Embryonic facial prominence (tissue), 1 donor: ENCODE results near the gene PTS.
A peak's percentile ranks its signal among the peaks of the same experiment; 100 is the strongest.

Experiments used
- DNase-seq: peaks from one replicate; pipeline ENCODE4 v3.0.0-alpha.2; 2016; ENCODE audit errors: extremely low spot score

Gene PTS

DNA sequence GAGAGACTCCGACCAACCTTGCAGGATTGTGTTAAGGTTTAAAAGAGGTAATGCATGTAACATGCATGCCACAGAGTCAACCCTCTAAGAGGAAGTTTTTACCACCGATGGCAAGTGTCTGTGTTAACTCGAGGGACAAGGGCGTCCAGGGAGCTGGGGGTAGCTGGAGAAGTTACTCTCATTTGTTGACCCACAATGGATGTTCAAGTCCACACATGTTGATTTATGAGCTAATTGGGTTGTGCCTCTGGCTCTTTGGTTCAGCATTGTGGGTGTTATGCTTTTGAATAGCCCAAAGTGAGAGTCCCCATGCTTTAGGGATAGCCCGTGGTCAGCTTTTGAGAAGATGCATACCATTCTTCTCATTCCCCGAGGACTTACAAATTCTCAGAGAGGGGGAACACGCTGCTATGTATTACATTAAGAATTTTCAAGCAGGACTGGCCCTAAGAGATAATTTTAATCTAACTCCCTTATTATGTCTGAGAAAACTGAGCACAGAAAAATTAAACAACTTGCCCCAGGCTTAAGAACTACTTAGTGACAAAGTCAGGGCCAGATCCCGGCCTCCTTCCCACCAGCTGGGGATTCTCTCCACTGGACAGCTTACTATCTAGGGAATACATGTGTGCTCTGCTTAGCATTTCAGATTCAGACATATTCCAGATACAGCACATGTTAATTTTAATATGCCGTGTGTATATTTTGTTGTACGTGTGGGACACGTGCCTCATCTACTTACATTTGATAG, 39.6 kb downstream of the PTS start:
- DNase-seq, result no peak

DNA sequence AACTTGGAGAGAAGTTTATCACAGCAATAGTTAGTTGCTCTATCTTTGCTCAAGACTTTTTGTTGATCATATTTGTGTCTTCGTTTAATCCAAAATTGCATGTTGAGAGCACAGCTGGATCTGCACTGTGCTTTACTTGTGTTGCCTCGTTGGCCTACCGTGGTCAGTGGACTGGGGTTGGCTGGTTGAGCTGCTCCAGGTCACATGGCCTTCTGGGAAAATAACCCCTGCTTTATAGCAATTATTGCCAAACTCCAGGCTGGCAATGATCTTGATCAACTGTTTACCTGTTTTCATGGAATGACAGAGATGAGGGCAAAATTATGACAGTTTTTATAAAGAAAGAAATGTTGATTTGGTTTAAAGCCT, 40.2 kb downstream of the PTS start:
- DNase-seq, result no peak

- no peak for DNase-seq
These were observed 41.0 kb downstream of the PTS start for GRCh38 chr11:112267188-112267591.

- no peak for DNase-seq
These were observed 42.2 kb downstream of the PTS start for GRCh38 chr11:112268406-112268805.

- DNase-seq, result no peak
These were observed 42.9 kb downstream of the PTS start for GRCh38 chr11:112269139-112269538.

DNA sequence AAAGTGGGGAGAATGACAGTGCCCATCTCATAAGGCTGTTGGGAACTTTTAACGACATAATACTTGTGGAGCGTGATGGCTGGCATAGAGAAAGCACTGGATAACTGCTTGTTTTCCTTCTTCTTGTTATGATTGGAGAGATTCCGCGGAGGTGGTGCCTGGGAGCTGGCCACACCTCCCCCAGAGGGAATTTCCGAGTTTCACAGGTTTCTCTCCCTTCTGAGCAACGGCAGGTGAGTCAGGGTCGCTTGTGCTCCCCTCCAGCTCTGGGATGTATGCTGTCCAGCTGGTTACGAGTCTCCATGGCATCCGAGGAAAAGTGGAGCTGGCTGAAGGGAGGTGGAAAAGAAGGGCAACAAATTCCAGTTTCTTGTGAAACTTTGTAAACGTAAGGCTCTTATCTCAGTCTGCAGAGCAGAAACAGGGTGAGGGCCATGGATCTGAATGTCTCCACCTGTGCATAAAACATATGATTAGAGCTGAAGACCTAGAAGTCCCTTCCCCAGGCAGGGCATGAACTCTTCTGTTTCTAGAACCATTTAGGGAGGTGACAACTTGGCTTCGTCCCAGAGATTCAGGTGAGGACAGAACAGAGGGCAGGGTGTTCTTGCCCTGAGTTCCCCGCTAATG, 44.4 kb downstream of the PTS start:
- DNase-seq, result no peak

- no peak for DNase-seq
These were observed 45.0 kb downstream of the PTS start for GRCh38 chr11:112271242-112271641.

DNA sequence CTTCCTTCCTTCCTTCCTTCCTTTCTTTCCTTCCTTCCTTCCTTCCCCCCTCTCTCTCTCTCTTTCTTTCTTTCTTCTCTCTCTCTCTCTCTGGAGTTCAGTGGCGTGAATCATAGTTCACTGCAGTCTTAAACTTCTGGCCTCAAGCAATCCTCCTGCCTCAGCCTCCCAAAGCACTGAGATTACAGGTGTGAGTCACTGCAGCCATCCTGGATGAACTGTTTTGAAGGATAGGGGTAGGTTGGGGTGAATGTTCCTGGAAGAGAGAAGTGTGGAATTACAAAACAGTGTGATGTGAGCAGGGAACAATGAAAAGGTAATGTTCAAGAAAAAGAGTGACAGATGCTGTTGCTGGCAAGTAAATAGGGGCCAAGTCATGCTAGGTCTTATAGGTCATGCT, 46.8 kb downstream of the PTS start:
- DNase-seq, result no peak

GRCh38 chr11:112274007-112274783, 48.0 kb downstream of the PTS start:
- DNase-seq, result no peak

- DNase-seq, result no peak
These were observed 50.8 kb downstream of the PTS start for GRCh38 chr11:112277029-112277428.

DNA sequence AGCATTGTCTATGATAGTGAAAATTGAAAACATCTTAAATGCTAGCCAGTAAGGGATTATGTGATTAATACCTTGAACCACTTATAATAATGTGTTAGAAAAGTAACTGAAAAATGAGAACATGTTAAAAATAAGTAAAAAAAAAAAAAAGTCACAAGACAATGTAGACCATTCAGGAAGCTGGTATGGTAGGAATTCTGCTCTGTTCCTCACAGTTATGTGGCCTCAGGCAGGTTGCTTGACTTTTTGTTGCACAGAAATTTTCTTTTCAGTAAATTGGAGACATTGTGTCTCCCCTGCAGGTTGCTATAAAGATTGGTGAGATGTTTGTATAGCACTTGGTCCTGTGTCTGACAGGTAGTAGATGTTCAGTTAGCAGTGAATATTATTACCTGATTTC, 51.7 kb downstream of the PTS start:
- no peak for DNase-seq

- DNase-seq, result no peak
These were observed 52.6 kb downstream of the PTS start for GRCh38 chr11:112278803-112279202.

DNA sequence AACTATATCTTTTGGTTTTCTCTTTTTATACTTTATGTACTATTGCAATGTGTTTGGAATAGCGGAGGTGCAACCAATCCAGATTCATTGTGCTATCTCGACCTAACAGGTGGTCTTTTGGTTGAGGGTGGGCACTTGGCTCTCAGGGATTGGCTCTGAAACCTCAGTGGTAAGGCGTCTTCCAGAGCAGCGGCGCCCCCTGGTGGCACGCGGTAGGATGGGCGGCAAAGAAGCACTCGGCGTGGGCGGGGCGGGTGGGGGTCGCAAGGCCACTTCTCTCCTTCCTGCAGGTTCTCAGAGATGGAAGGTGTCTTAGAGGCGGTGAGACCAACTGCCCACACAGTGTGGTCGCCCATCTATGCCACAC, 53.7 kb downstream of the PTS start:
- no peak for DNase-seq

GRCh38 chr11:112280268-112281126, 54.3 kb downstream of the PTS start:
- peak; percentile 74 for DNase-seq

- no peak for DNase-seq
These were observed 55.5 kb downstream of the PTS start for GRCh38 chr11:112281726-112282125.
